ENCODE measurements around the gene NKX6-2.
"Not testable (repeated sequence)": the region's sequence is repeated elsewhere in the genome, so short reads cannot be mapped to it uniquely, and the experiment has no call there.

The NKX6-2 gene

GRCh38 chr10:132793871-132794849, 8.2 kb upstream of the NKX6-2 start:
- H3K4me3 ChIP-seq (ENCODE audit: low read depth, low read length), result no peak overlapping the region
- TF ChIP-seq CTCF (IDR thresholded peaks at IDR 0.05; ENCODE audit: borderline replicate concordance, insufficient read depth, low read depth, low read length), result no peak

DNA sequence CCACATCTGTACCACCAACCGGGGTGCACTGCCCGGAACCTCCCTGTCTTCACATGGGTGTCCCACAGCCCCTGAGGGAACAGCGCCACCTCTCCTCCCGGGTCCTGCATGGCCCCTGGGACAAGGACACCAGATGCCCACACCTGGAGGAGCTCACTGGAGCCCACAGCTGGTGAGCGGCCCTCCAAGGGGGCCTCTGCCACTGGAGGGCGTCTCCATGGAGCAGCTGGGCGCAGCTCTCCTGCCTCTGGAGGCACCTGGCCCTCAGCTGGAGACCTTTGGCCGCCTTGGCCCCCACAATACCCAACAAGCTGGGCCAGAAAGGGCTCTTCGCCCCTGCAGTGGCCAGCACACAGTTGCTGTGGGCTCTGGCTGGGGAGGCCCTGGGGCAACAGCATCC, 7.3 kb upstream of the NKX6-2 start:
- H3K4me3 ChIP-seq (ENCODE audit: low read depth, low read length), result no peak overlapping the region
- no peak for TF ChIP-seq CTCF (IDR thresholded peaks at IDR 0.05; ENCODE audit: borderline replicate concordance, insufficient read depth, low read depth, low read length)

GRCh38 chr10:132792796-132793195, 6.8 kb upstream of the NKX6-2 start:
- no peak overlapping the region for H3K4me3 ChIP-seq (ENCODE audit: low read depth, low read length)

DNA sequence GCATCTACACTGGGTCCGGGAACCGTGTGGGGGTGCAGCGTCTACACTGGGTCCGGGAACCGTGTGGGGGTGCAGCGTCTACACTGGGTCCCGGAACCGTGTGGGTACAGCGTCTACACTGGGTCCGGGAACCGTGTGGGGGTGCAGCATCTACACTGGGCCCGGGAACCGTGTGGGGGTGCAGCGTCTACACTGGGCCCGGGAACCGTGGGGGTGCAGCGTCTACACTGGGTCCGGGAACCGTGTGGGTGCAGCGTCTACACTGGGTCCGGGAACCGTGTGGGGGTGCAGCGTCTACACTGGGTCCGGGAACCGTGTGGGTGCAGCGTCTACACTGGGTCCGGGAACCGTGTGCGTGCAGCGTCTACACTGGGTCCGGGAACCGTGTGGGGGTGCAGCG, 6.2 kb upstream of the NKX6-2 start:
- H3K4me3 ChIP-seq (ENCODE audit: low read depth, low read length), result not testable (repeated sequence)

More at GRCh38 chr10:132792796-132793195, 6.8 kb upstream of the NKX6-2 start:
- TF ChIP-seq CTCF (IDR thresholded peaks at IDR 0.05; ENCODE audit: borderline replicate concordance, insufficient read depth, low read depth, low read length), result no peak

GRCh38 chr10:132790934-132791829, 5.2 kb upstream of the NKX6-2 start:
- TF ChIP-seq CTCF (IDR thresholded peaks at IDR 0.05; ENCODE audit: borderline replicate concordance, insufficient read depth, low read depth, low read length), result no peak
- no peak overlapping the region for H3K4me3 ChIP-seq (ENCODE audit: low read depth, low read length)

GRCh38 chr10:132790470-132790869, 4.5 kb upstream of the NKX6-2 start:
- H3K4me3 ChIP-seq (ENCODE audit: low read depth, low read length), result no peak overlapping the region
- no peak for TF ChIP-seq CTCF (IDR thresholded peaks at IDR 0.05; ENCODE audit: borderline replicate concordance, insufficient read depth, low read depth, low read length)

DNA sequence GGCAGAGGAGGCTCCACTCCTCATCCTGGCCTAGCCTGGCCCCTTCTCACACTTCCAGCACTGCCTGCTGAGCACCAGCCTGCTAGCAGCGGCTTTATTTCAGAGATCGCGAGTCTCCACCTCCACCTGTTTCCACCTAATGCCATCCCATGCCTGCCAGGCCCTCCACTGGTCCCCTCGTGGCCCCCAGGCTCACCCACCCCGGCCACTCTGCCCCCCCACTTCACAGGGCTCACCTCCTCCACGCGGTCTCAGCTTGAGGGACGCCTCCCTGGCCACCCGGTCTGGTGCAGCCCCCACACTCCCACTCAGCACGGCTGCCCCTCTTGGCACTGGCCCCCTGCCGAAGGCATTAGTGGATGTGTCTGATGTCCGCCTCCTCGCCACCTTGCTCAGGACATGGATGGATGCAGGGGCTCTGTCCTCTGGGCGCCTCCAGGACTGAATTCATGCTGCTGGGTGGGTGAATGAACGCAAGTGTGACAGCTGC, 3.8 kb upstream of the NKX6-2 start:
- no peak for TF ChIP-seq CTCF (IDR thresholded peaks at IDR 0.05; ENCODE audit: borderline replicate concordance, insufficient read depth, low read depth, low read length)
- no peak overlapping the region for H3K4me3 ChIP-seq (ENCODE audit: low read depth, low read length)
